Measurements from ENCODE around the gene ALDH1L1.
A peak's percentile ranks its signal among the peaks of the same experiment; 100 is the strongest.

ALDH1L1 gene

DNA sequence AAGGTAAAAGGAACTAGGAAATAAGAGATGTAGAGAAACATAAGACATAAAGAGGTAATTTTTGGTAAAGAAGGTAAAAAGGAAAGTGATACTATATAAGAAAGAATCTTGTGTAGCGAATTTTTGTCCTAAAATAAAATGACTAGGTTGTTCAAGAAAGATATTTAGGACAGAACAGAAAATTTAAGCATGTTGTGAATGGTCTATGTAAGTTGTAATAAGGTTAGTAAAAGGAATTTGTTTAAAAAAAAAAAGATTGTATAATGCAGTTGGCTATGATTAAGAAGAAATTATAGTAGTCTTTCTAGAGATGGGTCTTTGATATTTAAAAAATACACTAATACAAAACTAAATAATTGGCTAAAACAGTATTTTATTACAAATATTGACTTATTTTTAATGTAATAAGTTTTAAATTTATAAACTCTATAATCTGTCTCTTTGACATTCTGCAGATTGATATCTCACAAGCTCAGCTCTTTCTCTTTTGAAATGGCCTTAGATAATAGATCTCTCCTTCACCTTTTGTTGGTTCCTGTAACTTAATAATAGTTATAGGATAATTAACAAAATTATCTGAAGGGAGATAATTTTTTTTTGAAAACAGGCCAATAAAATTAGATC lies 92.7 kb downstream of the ALDH1L1 start:
- Mint-ChIP-seq H3K4me1 (peaks cover 12% of the 10 kb centered on the region), H3K4me3 (no peak overlapping the region)

DNA sequence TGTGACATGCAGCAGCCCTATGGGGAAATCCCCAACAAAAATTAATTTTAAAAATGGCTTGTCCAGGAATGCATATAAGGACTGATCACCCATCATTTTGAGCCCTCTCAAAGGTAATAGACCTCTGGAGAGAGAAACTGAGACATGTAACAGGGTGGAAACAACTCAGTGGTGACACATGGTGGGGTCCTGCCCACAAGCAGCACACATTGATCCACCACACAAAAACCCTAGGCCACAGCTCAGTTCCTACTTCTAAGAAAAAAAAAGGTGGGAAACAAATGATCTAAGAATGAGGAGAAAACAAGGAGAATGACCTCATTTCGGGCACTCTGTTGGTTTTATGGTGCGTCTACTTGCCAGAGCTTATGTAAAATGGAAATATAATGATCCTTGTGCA lies 94.5 kb downstream of the ALDH1L1 start:
- Mint-ChIP-seq H3K27ac (peak overlapping the region in 2 of 3 experiments; percentile 52 to 87), H3K9me3 (peaks cover 11% of the 10 kb centered on the region), H3K4me1 (peaks cover 12% of the 10 kb centered on the region), H3K36me3 (ENCODE audit: low read depth) (peaks cover 4% of the 10 kb centered on the region), H3K27me3 (ENCODE audit: low read depth) (no peaks in the 10 kb centered on the region), H3K4me3 (peak overlapping the region; percentile 81 to 92 (median 88))
- TF ChIP-seq, protein P1, sequence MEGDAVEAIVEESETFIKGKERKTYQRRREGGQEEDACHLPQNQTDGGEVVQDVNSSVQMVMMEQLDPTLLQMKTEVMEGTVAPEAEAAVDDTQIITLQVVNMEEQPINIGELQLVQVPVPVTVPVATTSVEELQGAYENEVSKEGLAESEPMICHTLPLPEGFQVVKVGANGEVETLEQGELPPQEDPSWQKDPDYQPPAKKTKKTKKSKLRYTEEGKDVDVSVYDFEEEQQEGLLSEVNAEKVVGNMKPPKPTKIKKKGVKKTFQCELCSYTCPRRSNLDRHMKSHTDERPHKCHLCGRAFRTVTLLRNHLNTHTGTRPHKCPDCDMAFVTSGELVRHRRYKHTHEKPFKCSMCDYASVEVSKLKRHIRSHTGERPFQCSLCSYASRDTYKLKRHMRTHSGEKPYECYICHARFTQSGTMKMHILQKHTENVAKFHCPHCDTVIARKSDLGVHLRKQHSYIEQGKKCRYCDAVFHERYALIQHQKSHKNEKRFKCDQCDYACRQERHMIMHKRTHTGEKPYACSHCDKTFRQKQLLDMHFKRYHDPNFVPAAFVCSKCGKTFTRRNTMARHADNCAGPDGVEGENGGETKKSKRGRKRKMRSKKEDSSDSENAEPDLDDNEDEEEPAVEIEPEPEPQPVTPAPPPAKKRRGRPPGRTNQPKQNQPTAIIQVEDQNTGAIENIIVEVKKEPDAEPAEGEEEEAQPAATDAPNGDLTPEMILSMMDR (IDR thresholded peaks at IDR 0.05; ENCODE audit: unreplicated experiment in 3 of 3): no peak

More for the DNA sequence above, 92.7 kb downstream of the ALDH1L1 start:
- H3K36me3 Mint-ChIP-seq (ENCODE audit: low read depth): peaks cover 6% of the 10 kb centered on the region
- no peak overlapping the region for H3K27ac Mint-ChIP-seq
- TF ChIP-seq, protein P1 (IDR thresholded peaks at IDR 0.05; ENCODE audit: unreplicated experiment in 3 of 3): no peak
- H3K9me3 Mint-ChIP-seq: peaks cover 24% of the 10 kb centered on the region
- no peaks in the 10 kb centered on the region for H3K27me3 Mint-ChIP-seq (ENCODE audit: low read depth)

DNA sequence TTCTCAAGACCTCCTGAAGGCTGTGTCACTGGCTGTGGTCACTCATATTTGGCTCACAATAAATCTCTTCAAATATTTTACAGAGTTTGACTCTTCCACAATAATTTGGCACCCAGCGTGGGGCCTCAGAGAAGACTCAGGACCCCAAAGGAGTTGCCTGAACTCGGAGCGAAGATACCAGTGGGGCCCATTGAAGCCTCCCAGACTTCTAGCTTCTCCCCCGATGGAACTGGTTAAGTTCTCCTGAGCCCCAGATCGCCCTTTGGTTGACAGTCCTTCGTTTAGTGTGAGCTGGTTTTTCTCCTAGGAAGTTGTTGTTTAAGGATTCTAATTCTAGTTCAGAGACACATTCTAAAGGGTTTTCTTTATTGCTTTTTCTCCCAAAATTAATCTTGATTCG lies 95.1 kb downstream of the ALDH1L1 start:
- Mint-ChIP-seq H3K27ac (peak overlapping the region; percentile 52 to 88 (median 87)), H3K4me3 (peak overlapping the region; percentile 81 to 92 (median 88)), H3K36me3 (ENCODE audit: low read depth) (peaks cover 7% of the 10 kb centered on the region), H3K4me1 (peaks cover 12% of the 10 kb centered on the region), H3K27me3 (ENCODE audit: low read depth) (no peaks in the 10 kb centered on the region), H3K9me3 (peaks cover 10% of the 10 kb centered on the region)
- TF ChIP-seq, protein P1 (IDR thresholded peaks at IDR 0.05; ENCODE audit: unreplicated experiment in 3 of 3): no peak

DNA sequence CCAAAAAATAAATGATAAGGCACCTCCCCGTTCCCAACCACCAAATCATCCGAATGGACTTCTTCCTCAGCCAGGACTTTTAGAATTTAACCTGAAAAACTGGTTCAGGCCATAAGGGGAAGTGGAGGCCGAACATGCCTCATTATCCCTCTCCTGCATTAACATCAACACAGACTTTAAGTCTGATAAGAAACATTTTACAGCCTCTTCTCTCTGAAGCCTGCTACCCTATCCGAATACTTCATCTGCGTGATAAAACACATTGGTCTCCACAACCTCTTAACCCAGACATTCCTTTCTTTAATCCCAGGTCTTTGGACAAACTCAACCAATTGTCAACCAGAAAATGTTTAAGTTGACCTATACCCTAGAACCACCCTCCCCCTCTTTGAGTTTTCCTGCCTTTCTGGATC lies 95.6 kb downstream of the ALDH1L1 start:
- Mint-ChIP-seq H3K27me3 (ENCODE audit: low read depth) (no peaks in the 10 kb centered on the region), H3K9me3 (peaks cover 9% of the 10 kb centered on the region), H3K36me3 (ENCODE audit: low read depth) (peaks cover 12% of the 10 kb centered on the region), H3K27ac (peak overlapping the region; percentile 52 to 88 (median 87)), H3K4me1 (peaks cover 12% of the 10 kb centered on the region), H3K4me3 (peak overlapping the region; percentile 81 to 92 (median 88))
- TF ChIP-seq, protein P1 (IDR thresholded peaks at IDR 0.05; ENCODE audit: unreplicated experiment in 3 of 3): no peak

DNA sequence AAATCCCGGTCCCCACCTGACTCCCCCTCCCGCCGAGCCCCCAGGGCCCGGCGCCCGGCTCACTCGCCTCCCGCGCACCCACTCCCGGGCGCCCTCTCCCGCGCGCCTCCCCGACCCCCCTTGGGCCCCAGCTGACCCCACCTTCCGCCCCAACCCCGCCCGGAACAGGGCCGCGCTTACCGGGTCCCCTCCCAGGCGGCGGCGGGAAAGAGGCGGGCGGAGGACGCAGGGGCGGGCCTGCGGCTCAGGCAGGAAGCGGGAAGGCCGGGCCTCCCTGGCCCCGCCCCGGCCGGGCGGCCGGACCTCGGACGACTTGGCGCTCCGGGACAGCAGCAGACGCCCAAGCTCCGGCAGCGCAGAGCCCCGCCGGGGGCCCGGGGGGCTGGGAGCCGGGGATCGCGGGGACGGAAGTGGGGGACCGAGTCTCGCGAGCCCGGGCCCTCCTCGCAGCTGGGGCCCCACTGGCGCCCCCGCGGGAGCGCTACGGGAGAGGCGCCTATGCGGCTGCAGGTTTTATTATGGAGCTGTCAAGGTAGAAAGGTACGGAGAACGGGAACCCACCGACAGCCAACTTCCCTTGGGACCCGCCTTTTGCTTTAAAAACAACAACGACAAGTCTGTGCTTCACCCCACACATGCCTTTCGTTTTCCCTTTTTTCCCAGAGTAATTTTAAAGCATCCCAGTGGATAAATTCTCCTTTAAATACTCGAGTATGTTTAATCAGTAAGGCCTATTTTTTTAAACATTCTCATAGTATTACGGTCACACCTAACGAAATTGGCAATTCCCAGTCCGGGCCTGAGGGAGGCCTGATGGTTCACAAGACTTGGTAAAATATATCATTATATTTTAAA lies 96.2 kb downstream of the ALDH1L1 start, which contains the start of gene SLC41A3:
SLC41A3 (minus strand) TSS at position 212 of the 855 bp plus-strand sequence. CDS start 15,905 bp downstream, outside the sequence.
- TF ChIP-seq, protein P1 (IDR thresholded peaks at IDR 0.05; ENCODE audit: unreplicated experiment in 3 of 3): peak; percentile 45 to 56 (median 48)
- H3K4me1 Mint-ChIP-seq: peaks cover 12% of the 10 kb centered on the region
- H3K36me3 Mint-ChIP-seq (ENCODE audit: low read depth): peaks cover 18% of the 10 kb centered on the region
- no peaks in the 10 kb centered on the region for H3K27me3 Mint-ChIP-seq (ENCODE audit: low read depth)
- H3K4me3 Mint-ChIP-seq: peak within 1 kb of the TSS; percentile 94 to 95 (median 94)
- H3K27ac Mint-ChIP-seq: peak within 1 kb of the TSS; percentile 84 to 90 (median 88)
- H3K9me3 Mint-ChIP-seq: peaks cover 7% of the 10 kb centered on the region

Measured in nephron (organoid).